CD4-positive, alpha-beta T cell (primary cell): ENCODE measurements around the gene LPP. TPM values are rescaled to one million over a fixed set of nuclear protein-coding genes. Genes with fewer than 3 reads are reported as not detected.

ENCODE experiments used
- ATAC-seq: fragments of 200-7000 bp; cut with Tn5 transposase; one replicate; pipeline ENCODE4 v1.10.0; 2022; ENCODE audit warnings: mild to moderate bottlenecking; ENCODE audit not compliant: poor library complexity
- CTCF ChIA-PET: fragments of 350-600 bp; sonication (Branson Sonifier 250); formaldehyde crosslinking; loops from one replicate; lab custom pipeline; 2021; ENCODE audit warnings: antibody characterized with exemption, inconsistent platforms; lab: Charles Lee
- POLR2A ChIA-PET: fragments of 350-600 bp; sonication (Branson Sonifier 250); formaldehyde crosslinking; loops from one replicate; lab custom pipeline; 2021; ENCODE audit warnings: antibody characterized with exemption, inconsistent platforms; lab: Charles Lee
- DNase-seq, 14 experiments: peaks; one replicate each; pipeline ENCODE4 v3.0.0-alpha.2; 2013 to 2020; ENCODE audit warnings: mixed read lengths in 2 of 14
- H3K27ac ChIP-seq, 2 donors: one replicate each; pipeline versions ENCODE4 v1.5.1 to v1.7.0; 2013; ENCODE audit warnings: low read length in 2 of 2, low read depth in 1 of 2, mild to moderate bottlenecking in 1 of 2
- H3K27me3 ChIP-seq, 2 experiments: 1 replicate in 1 of 2; 2 replicates in 1 of 2; pipeline versions ENCODE4 v1.6.1 to v1.7.0; 2013; ENCODE audit warnings: low read length in 2 of 2, control low read depth in 1 of 2, mild to moderate bottlenecking in 1 of 2, moderate library complexity in 1 of 2; ENCODE audit not compliant: insufficient read depth in 2 of 2, control insufficient read depth in 1 of 2
- H3K36me3 ChIP-seq: one replicate; pipeline ENCODE4 v1.6.1; 2013; ENCODE audit warnings: low read length, control low read depth; ENCODE audit not compliant: insufficient read depth
- H3K4me1 ChIP-seq: one replicate; pipeline ENCODE4 v1.6.1; 2013; ENCODE audit warnings: low read length, control low read depth; ENCODE audit not compliant: insufficient read depth
- H3K4me3 ChIP-seq: one replicate; pipeline ENCODE4 v1.5.1; 2013; ENCODE audit warnings: mild to moderate bottlenecking, low read length, moderate library complexity
- H3K9me3 ChIP-seq, 2 experiments: 1 replicate in 1 of 2; 2 replicates in 1 of 2; pipeline versions ENCODE4 v1.6.1 to v1.7.0; 2013; ENCODE audit warnings: low read length in 2 of 2, mild to moderate bottlenecking in 2 of 2, control low read depth in 1 of 2, moderate library complexity in 1 of 2; ENCODE audit not compliant: control insufficient read depth in 1 of 2, insufficient read depth in 1 of 2
- H3K27ac Mint-ChIP-seq: one replicate; pipeline ENCODE4 v1.8.0; 2020; ENCODE audit warnings: mixed read lengths
- H3K27me3 Mint-ChIP-seq: one replicate; pipeline ENCODE4 v1.8.0; 2021; ENCODE audit warnings: mixed read lengths
- H3K36me3 Mint-ChIP-seq: one replicate; pipeline ENCODE4 v1.8.0; 2021; ENCODE audit warnings: low read depth, mixed read lengths
- H3K4me1 Mint-ChIP-seq: one replicate; pipeline ENCODE4 v1.8.0; 2021; ENCODE audit warnings: low read depth, mixed read lengths
- H3K4me3 Mint-ChIP-seq: one replicate; pipeline ENCODE4 v1.8.0; 2020; ENCODE audit warnings: mild to moderate bottlenecking, mixed read lengths
- H3K9me3 Mint-ChIP-seq: one replicate; pipeline ENCODE4 v1.8.0; 2020; ENCODE audit warnings: mixed read lengths
- CTCF ChIP-seq: fragments of 200-600 bp; IDR thresholded peaks from one replicate; pipeline ENCODE4 v1.8.0; 2022; ENCODE audit warnings: antibody characterized with exemption, mild to moderate bottlenecking
- intact Hi-C, 2 experiments: fragments of 100-400 bp; cut with DNase I in 1 of 2; cut with micrococcal nuclease in 1 of 2; formaldehyde crosslinking; loops; one replicate each; pipeline versions ENCODE4 v1.15.1 to v1.9.0; 2023 to 2025; cut with DNase I, micrococcal nuclease
- total RNA-seq, 174 experiments: library from RNA in 2 of 174; stranded (reverse) in 2 of 174; gene quantifications; one replicate each; pipeline ENCODE4 v1.2.3 and lab custom pipeline; 2021 to 2026

LPP gene
- total RNA-seq, 2 experiments from 2014 or later: 45.6 to 45.9 TPM

GRCh38 chr3:188505911-188506310 lies 352.0 kb downstream of the LPP start:
- H3K27ac Mint-ChIP-seq: no peak overlapping the region
- no peaks in the 10 kb centered on the region for H3K36me3 ChIP-seq
- no peak overlapping the region for H3K27ac ChIP-seq
- DNase-seq (peak in 1 of 14 experiments; percentile 16), ATAC-seq (no peak)
- peaks cover 6 to 17% of the 10 kb centered on the region in 2 experiments for H3K9me3 ChIP-seq
- H3K4me3 ChIP-seq: no peak overlapping the region
- H3K4me3 Mint-ChIP-seq: no peak overlapping the region
- peaks cover 62% of the 10 kb centered on the region for H3K36me3 Mint-ChIP-seq
- intact Hi-C loops: loop anchor here in 1 of 2 experiments (10.0 kb wide), 1 partner anchor 761 kb away; the partner anchor contains the start of gene BCL6
- H3K4me1 Mint-ChIP-seq: peaks cover 22% of the 10 kb centered on the region
- no peaks in the 10 kb centered on the region for H3K27me3 Mint-ChIP-seq
- H3K9me3 Mint-ChIP-seq: peaks cover 12% of the 10 kb centered on the region
- H3K27me3 ChIP-seq: no peaks in the 10 kb centered on the region
- H3K4me1 ChIP-seq: peaks cover 8% of the 10 kb centered on the region
- POLR2A ChIA-PET: no interaction called here
- TF ChIP-seq CTCF: no peak
- CTCF ChIA-PET: no interaction called here

- no peak for TF ChIP-seq CTCF
- DNase-seq: no peak
- intact Hi-C loops: loop anchor here in 1 of 2 experiments (10.0 kb wide), 1 partner anchor 762 kb away; the partner anchor contains the start of gene BCL6
- no peak overlapping the region for H3K27ac ChIP-seq
- POLR2A ChIA-PET: no interaction called here
- no peaks in the 10 kb centered on the region for H3K27me3 ChIP-seq
- H3K4me1 ChIP-seq: peaks cover 8% of the 10 kb centered on the region
- Mint-ChIP-seq H3K4me1 (peaks cover 22% of the 10 kb centered on the region), H3K27me3 (no peaks in the 10 kb centered on the region), H3K36me3 (peaks cover 63% of the 10 kb centered on the region), H3K27ac (no peak overlapping the region), H3K4me3 (no peak overlapping the region), H3K9me3 (peaks cover 12% of the 10 kb centered on the region)
- H3K4me3 ChIP-seq: no peak overlapping the region
- peaks cover 3 to 17% of the 10 kb centered on the region in 2 experiments for H3K9me3 ChIP-seq
- no peak for ATAC-seq
- no peaks in the 10 kb centered on the region for H3K36me3 ChIP-seq
- CTCF ChIA-PET: no interaction called here
Measured at GRCh38 chr3:188506446-188506845, 352.5 kb downstream of the LPP start.

GRCh38 chr3:188507244-188507720 lies 353.3 kb downstream of the LPP start:
- CTCF ChIA-PET: interaction anchor here (0.9 kb wide), 1 partner anchor 9 kb away, joined by 4 read pairs; no protein-coding TSS in a partner anchor
- no peak for TF ChIP-seq CTCF
- peaks cover 0 to 17% of the 10 kb centered on the region in 2 experiments for H3K9me3 ChIP-seq
- H3K27ac ChIP-seq: no peak overlapping the region
- intact Hi-C loops: loop anchor here in 1 of 2 experiments (10.0 kb wide), 1 partner anchor 762 kb away; the partner anchor contains the start of gene BCL6
- DNase-seq: peak in 2 of 14 experiments; percentile 42 to 55
- peaks cover 62% of the 10 kb centered on the region for H3K36me3 Mint-ChIP-seq
- H3K4me1 Mint-ChIP-seq: peaks cover 22% of the 10 kb centered on the region
- POLR2A ChIA-PET: no interaction called here
- H3K27ac Mint-ChIP-seq: no peak overlapping the region
- H3K4me3 Mint-ChIP-seq: no peak overlapping the region
- H3K9me3 Mint-ChIP-seq: peaks cover 12% of the 10 kb centered on the region
- no peaks in the 10 kb centered on the region for H3K36me3 ChIP-seq
- peaks cover 8% of the 10 kb centered on the region for H3K4me1 ChIP-seq
- no peak overlapping the region for H3K4me3 ChIP-seq
- ATAC-seq: no peak
- no peaks in the 10 kb centered on the region for H3K27me3 Mint-ChIP-seq
- H3K27me3 ChIP-seq: no peaks in the 10 kb centered on the region
